HepG2 (cell line): ENCODE measurements around the gene C1orf21. TPM values are rescaled to one million over a fixed set of nuclear protein-coding genes. Genes with fewer than 3 reads are reported as not detected.

ENCODE experiments used
- ATAC-seq: fragments of 200-7000 bp; cut with Tn5 transposase; 3 replicates; pipeline ENCODE4 v1.9.1; 2020; ENCODE audit warnings: mild to moderate bottlenecking, moderate library complexity
- BruUV-seq: library from RNA; stranded (reverse); fragments of 400-500 nt; replicated peaks from 2 replicates; lab custom pipeline; 2021; lab: Mats Ljungman, UMichigan
- CTCF ChIA-PET: fragments of 300-600 bp; formaldehyde crosslinking; extraction: SDS; loops from one replicate; lab custom pipeline; 2021; ENCODE audit warnings: low total read pairs, inconsistent platforms, low intra/inter-chr PET ratio; lab: Yijun Ruan, JAX
- POLR2A ChIA-PET: fragments of 350-600 bp; sonication (Branson Sonifier 250); formaldehyde crosslinking; loops from one replicate; lab custom pipeline; 2020; ENCODE audit warnings: antibody characterized with exemption, inconsistent platforms; lab: Yijun Ruan, JAX
- DNase-seq: peaks from one replicate; pipeline ENCODE4 v3.0.0-alpha.2; 2015; ENCODE audit warnings: low spot score
- FAIRE-seq: peaks from 3 replicates; lab custom pipeline; 2011; peaks lifted over from hg19 to GRCh38; lab: Jason Lieb, UNC
- H2AFZ ChIP-seq: one replicate; pipeline ENCODE4 v1.6.1; 2011; ENCODE audit warnings: low read length, inconsistent platforms
- H3K27ac ChIP-seq: fragments of 300-600 bp; 3 replicates; pipeline ENCODE4 v1.8.0; 2011; ENCODE audit warnings: mixed run types, mild to moderate bottlenecking, mixed read lengths, low read length, inconsistent platforms; ENCODE audit not compliant: insufficient read depth; ENCODE audit errors: extremely low read length
- H3K27me3 ChIP-seq, 2 experiments: fragments of 200-600 bp in 1 of 2; 2 replicates in 1 of 2; 3 replicates in 1 of 2; pipeline versions ENCODE4 v1.6.0 to v1.8.0; 2011; ENCODE audit warnings: low read length in 2 of 2, mild to moderate bottlenecking in 2 of 2, moderate library complexity in 2 of 2, inconsistent platforms in 1 of 2; ENCODE audit not compliant: insufficient read depth in 2 of 2, control insufficient read depth in 1 of 2
- H3K36me3 ChIP-seq, 2 experiments: fragments of 200-600 bp in 1 of 2; replicated peaks in 1 of 2; 2 replicates in 1 of 2; 3 replicates in 1 of 2; pipeline versions ENCODE4 v1.5.1 to v1.8.0; 2011; ENCODE audit warnings: low read length in 2 of 2, inconsistent platforms in 1 of 2; ENCODE audit not compliant: insufficient read depth in 2 of 2, control insufficient read depth in 1 of 2
- H3K4me1 ChIP-seq: 2 replicates; pipeline ENCODE4 v1.5.1; 2012; ENCODE audit warnings: low read length, inconsistent platforms; ENCODE audit not compliant: insufficient read depth
- H3K4me2 ChIP-seq: 2 replicates; pipeline ENCODE4 v1.6.0; 2011; ENCODE audit warnings: low read depth, low read length, inconsistent platforms
- H3K4me3 ChIP-seq, 3 experiments: fragments of 200-600 bp in 1 of 3; sonication (generic), shearing (Covaris generic) in 1 of 3; replicated peaks in 1 of 3; 2 replicates each; pipeline ENCODE4 v1.5.1; 2011 to 2016; ENCODE audit warnings: low read length in 3 of 3, inconsistent platforms in 2 of 3, low read depth in 2 of 3, mild to moderate bottlenecking in 2 of 3, control low read depth in 1 of 3, mixed read lengths in 1 of 3; ENCODE audit not compliant: insufficient read depth in 1 of 3
- H3K79me2 ChIP-seq: one replicate; pipeline ENCODE4 v1.6.1; 2011; ENCODE audit warnings: low read length, inconsistent platforms; ENCODE audit not compliant: insufficient read depth
- H3K9ac ChIP-seq: 2 replicates; pipeline ENCODE4 v1.6.0; 2011; ENCODE audit warnings: mild to moderate bottlenecking, low read depth, low read length, inconsistent platforms; ENCODE audit not compliant: insufficient read depth
- H3K9me3 ChIP-seq: 2 replicates; pipeline ENCODE4 v1.5.1; 2012; ENCODE audit warnings: mild to moderate bottlenecking, low read length
- H4K20me1 ChIP-seq: 2 replicates; pipeline ENCODE4 v1.6.0; 2011; ENCODE audit warnings: inconsistent platforms, mild to moderate bottlenecking, low read length, moderate library complexity; ENCODE audit not compliant: insufficient read depth
- JUN ChIP-seq: sonication (generic); formaldehyde crosslinking; IDR thresholded peaks from 2 replicates; pipeline ENCODE4 v1.4.0; 2020; ENCODE audit warnings: mild to moderate bottlenecking, missing genetic modification reagents
- MNT ChIP-seq: fragments of 450-650 bp; IDR thresholded peaks from 2 replicates; pipeline ENCODE4 v1.6.1; 2016
- SNRNP70 ChIP-seq: fragments of 200-400 bp; formaldehyde crosslinking; IDR thresholded peaks from 2 replicates; pipeline ENCODE4 v1.6.1; 2017; ENCODE audit warnings: mild to moderate bottlenecking, low read depth, low read length, moderate library complexity
- THRA ChIP-seq: sonication (generic); formaldehyde crosslinking; IDR thresholded peaks from 2 replicates; pipeline ENCODE4 v1.4.0; 2020; ENCODE audit warnings: missing genetic modification reagents, borderline replicate concordance
- ZNF567 ChIP-seq: sonication (generic); formaldehyde crosslinking; IDR thresholded peaks from 2 replicates; pipeline ENCODE4 v1.8.1; 2023; ENCODE audit warnings: mild to moderate bottlenecking, missing genetic modification reagents, borderline replicate concordance
- ZNF883 ChIP-seq: sonication (generic); formaldehyde crosslinking; IDR thresholded peaks from 2 replicates; pipeline ENCODE4 v1.5.1; 2020; ENCODE audit warnings: mild to moderate bottlenecking, missing genetic modification reagents; ENCODE audit errors: not compliant biosample characterization
- WGBS: methylation state at CpG from one replicate; pipeline ENCODE4 v1.1.6; 2017; ENCODE audit warnings: low lambda C conversion rate; 5-methylcytosine and 5-hydroxymethylcytosine counted together
- in situ Hi-C: cut with HindIII; loops from 2 replicates; pipeline ENCODE4 v1.10.0; 2017; ENCODE audit warnings: low pct_unique_long_range_greater_than_20kb; ENCODE audit not compliant: extremely low pct_ligation_motif_present
- intact Hi-C: fragments of 100-400 bp; cut with micrococcal nuclease; formaldehyde crosslinking; loops from one replicate; pipeline ENCODE4 v1.10.0; 2022; ENCODE audit not compliant: unreplicated experiment
- polyA plus RNA-seq, 8 experiments: library from polyadenylated mRNA; depleted of rRNA in 3 of 8; stranded (reverse) in 7 of 8; unstranded in 1 of 8; fragments of >200 nt; fragmentation: Illumina TruSeq in 4 of 8; extraction: Trizol in 4 of 8; gene quantifications; 2 replicates each; pipeline versions ENCODE4 v1.2.1 to v1.2.3, GENCODE V29; 2011 to 2016; ENCODE audit warnings: low read depth in 4 of 8, missing spikeins in 1 of 8, mixed read lengths in 1 of 8; ENCODE audit not compliant: insufficient read depth in 1 of 8
- total RNA-seq, 5 experiments: library from RNA; depleted of rRNA; stranded (reverse); fragments of >200 nt; fragmentation: Illumina TruSeq; extraction: Trizol; gene quantifications; 2 replicates each; pipeline ENCODE4 v1.2.3, GENCODE V29; 2016; ENCODE audit warnings: low read depth in 1 of 5

C1orf21 gene
- total and polyA plus RNA-seq, 2 of the 13 experiments (the other 11 are each of a cell fraction or from before 2014, with no cell fraction given) = not detected

- no peak for TF ChIP-seq THRA (CRISPR knock-in tag)
- TF ChIP-seq MNT = peak; percentile 95
- Histone ChIP-seq H3K4me3 (no peak overlapping the region), H2AFZ (no peak overlapping the region), H3K9me3 (no peaks in the 10 kb centered on the region), H3K9ac (no peak overlapping the region), H3K4me1 (no peaks in the 10 kb centered on the region), H3K79me2 (no peaks in the 10 kb centered on the region), H3K36me3 (no peaks in the 10 kb centered on the region), H3K27ac (no peak overlapping the region), H3K27me3 (peaks cover 0 to 6% of the 10 kb centered on the region in 2 experiments; a peak in 1 of 5 replicates), H3K4me2 (no peak overlapping the region), H4K20me1 (no peaks in the 10 kb centered on the region)
- CTCF ChIA-PET = no interaction called here
- intact Hi-C loops = no loop called here
- no peak for DNase-seq
- in situ Hi-C loops = no loop called here
- BruUV-seq = no TSS peak
- no peak for FAIRE-seq
- POLR2A ChIA-PET = no interaction called here
- ATAC-seq = no peak
- WGBS = 39% methylated on average over 6 of the region's 6 CpGs
These were observed 229.7 kb downstream of the C1orf21 start for GRCh38 chr1:184616504-184616903.

GRCh38 chr1:184617433-184618029 is 230.7 kb downstream of the C1orf21 start:
- FAIRE-seq = no peak
- no peaks in the 10 kb centered on the region for H4K20me1 ChIP-seq

More at GRCh38 chr1:184617433-184618029, 230.7 kb downstream of the C1orf21 start:
- CTCF ChIA-PET = no interaction called here
- in situ Hi-C loops = no loop called here
- Histone ChIP-seq H3K4me1 (no peaks in the 10 kb centered on the region), H3K27me3 (peaks cover 0 to 9% of the 10 kb centered on the region in 2 experiments; a peak in 1 of 5 replicates), H3K9ac (no peak overlapping the region), H3K36me3 (no peaks in the 10 kb centered on the region), H2AFZ (no peak overlapping the region), H3K4me2 (no peak overlapping the region), H3K27ac (no peak overlapping the region), H3K79me2 (no peaks in the 10 kb centered on the region)
- BruUV-seq = no TSS peak
- ATAC-seq (no peak), DNase-seq (no peak)
- intact Hi-C loops = no loop called here
- POLR2A ChIA-PET = no interaction called here
- WGBS = 5% methylated on average over 3 of the region's 3 CpGs
- TF ChIP-seq JUN (CRISPR knock-in tag) = no peak
- TF ChIP-seq SNRNP70 = no peak
- no peak for TF ChIP-seq ZNF567 (CRISPR knock-in tag)
- no peak for TF ChIP-seq ZNF883 (CRISPR knock-in tag)
- TF ChIP-seq, all 625 proteins: peak for 0
- no peaks in the 10 kb centered on the region for H3K9me3 ChIP-seq
- no peak overlapping the region for H3K4me3 ChIP-seq
